Stimulated activated CD4-positive, alpha-beta T cell treated with anti-CD3 and anti-CD28 coated beads, Interleukin-1b, Interleukin-23, amount 100 ng/mL, for 48 hours (primary cell): ENCODE measurements around the gene CDKAL1.

ENCODE experiments used
- DNase-seq: peaks from one replicate; pipeline ENCODE4 v3.0.0-alpha.2; 2020

Gene CDKAL1

GRCh38 chr6:20684474-20684873 is 150.2 kb downstream of the CDKAL1 start:
- no peak for DNase-seq

GRCh38 chr6:20686142-20686541 is 151.9 kb downstream of the CDKAL1 start:
- no peak for DNase-seq

- no peak for DNase-seq
These were observed 153.2 kb downstream of the CDKAL1 start for GRCh38 chr6:20687494-20687893.

- no peak for DNase-seq
These were observed 154.6 kb downstream of the CDKAL1 start for GRCh38 chr6:20688710-20689500.

- no peak for DNase-seq
These were observed 156.9 kb downstream of the CDKAL1 start for GRCh38 chr6:20691185-20691584.

- DNase-seq: no peak
These were observed 157.8 kb downstream of the CDKAL1 start for GRCh38 chr6:20692023-20692422.

- DNase-seq: no peak
These were observed 159.3 kb downstream of the CDKAL1 start for GRCh38 chr6:20693466-20694063.

- DNase-seq: no peak
These were observed 162.4 kb downstream of the CDKAL1 start for GRCh38 chr6:20696676-20697075.

GRCh38 chr6:20698675-20699074 is 164.4 kb downstream of the CDKAL1 start:
- DNase-seq: no peak

GRCh38 chr6:20699402-20699801 is 165.1 kb downstream of the CDKAL1 start:
- DNase-seq: no peak

GRCh38 chr6:20700375-20700774 is 166.1 kb downstream of the CDKAL1 start:
- DNase-seq: no peak

GRCh38 chr6:20702366-20702765 is 168.1 kb downstream of the CDKAL1 start:
- no peak for DNase-seq

- DNase-seq: no peak
These were observed 168.8 kb downstream of the CDKAL1 start for GRCh38 chr6:20703049-20703448.

- DNase-seq: no peak
These were observed 170.2 kb downstream of the CDKAL1 start for GRCh38 chr6:20704325-20705025.

- peak; percentile 22 for DNase-seq
These were observed 171.5 kb downstream of the CDKAL1 start for GRCh38 chr6:20705741-20706140.

GRCh38 chr6:20706238-20706938 is 172.1 kb downstream of the CDKAL1 start:
- no peak for DNase-seq

- no peak for DNase-seq
These were observed 172.8 kb downstream of the CDKAL1 start for GRCh38 chr6:20706939-20707485.

GRCh38 chr6:20707870-20708269 is 173.6 kb downstream of the CDKAL1 start:
- DNase-seq: no peak

- DNase-seq: peak; percentile 34
These were observed 174.3 kb downstream of the CDKAL1 start for GRCh38 chr6:20708367-20709124.

- DNase-seq: no peak
These were observed 175.2 kb downstream of the CDKAL1 start for GRCh38 chr6:20709451-20709850.

GRCh38 chr6:20710341-20710740 is 176.1 kb downstream of the CDKAL1 start:
- DNase-seq: no peak

GRCh38 chr6:20711518-20711917 is 177.3 kb downstream of the CDKAL1 start:
- DNase-seq: no peak
